Right atrium auricular region (tissue), 2 donors: ENCODE data around the gene CISD1. TPM values are rescaled to one million over a fixed set of nuclear protein-coding genes. Genes with fewer than 3 reads are reported as not detected.

Source experiments
- DNase-seq: peaks from one replicate; pipeline ENCODE4 v3.0.0-alpha.2; 2019; ENCODE audit warnings: low spot score
- H3K27ac ChIP-seq, 2 donors: fragments of 200-600 bp; sonication (generic); 1 replicate in 1 of 2; 2 replicates in 1 of 2; pipeline ENCODE4 v1.5.1; 2016 to 2019
- H3K27me3 ChIP-seq, 2 donors: fragments of 200-600 bp; sonication (generic); one replicate each; pipeline versions ENCODE4 v1.5.1 to v1.6.0; 2017 to 2019
- H3K36me3 ChIP-seq: fragments of 200-600 bp; sonication (generic); one replicate; pipeline ENCODE4 v1.5.1; 2016
- H3K4me1 ChIP-seq, 2 donors: fragments of 200-600 bp; sonication (generic); one replicate each; pipeline versions ENCODE4 v1.5.1 to v1.6.0; 2017 to 2019
- H3K4me3 ChIP-seq, 2 donors: fragments of 200-600 bp; sonication (generic); 1 replicate in 1 of 2; 2 replicates in 1 of 2; pipeline ENCODE4 v1.5.1; 2017 to 2019; ENCODE audit warnings: mild to moderate bottlenecking in 1 of 2, moderate library complexity in 1 of 2
- H3K9me3 ChIP-seq, 2 donors: fragments of 200-600 bp; sonication (generic); one replicate each; pipeline ENCODE4 v1.5.1; 2019
- CTCF ChIP-seq, 2 donors: fragments of 200-600 bp; sonication (generic); IDR thresholded peaks; one replicate each; pipeline ENCODE4 v1.5.1; 2019; ENCODE audit warnings: antibody characterized with exemption in 2 of 2
- total RNA-seq, 2 donors: library from RNA; depleted of rRNA; stranded (reverse); fragments of >200 nt; gene quantifications; one replicate each; pipeline ENCODE4 v1.1.0, GENCODE V29; 2016

The CISD1 gene
- total RNA-seq, 2 donors from 2014 or later: 69.4 to 81.9 TPM

- peak; percentile 87 for DNase-seq
- Histone ChIP-seq H3K36me3 (no peaks in the 10 kb centered on the region), H3K9me3 (no peaks in the 10 kb centered on the region), H3K27me3 (no peaks in the 10 kb centered on the region), H3K4me3 (peak within 1 kb of the TSS; percentile 84 to 86), H3K4me1 (peaks cover 0 to 18% of the 10 kb centered on the region in 2 donors), H3K27ac (peak within 1 kb of the TSS; percentile 90 to 91)
- peak in 1 of 2 donors; percentile 55 for TF ChIP-seq CTCF (IDR thresholded peaks at IDR 0.05)
These were observed 65.9 kb downstream of the CISD1 start, which contains the start of gene UBE2D1 for GRCh38 chr10:58334817-58335305. UBE2D1 (plus strand) TSS chr10:58335006; CDS start chr10:58335202, 196 bp downstream.

GRCh38 chr10:58335306-58336005 lies 66.5 kb downstream of the CISD1 start:
- no peaks in the 10 kb centered on the region for H3K27me3 ChIP-seq
- no peaks in the 10 kb centered on the region for H3K9me3 ChIP-seq
- H3K27ac ChIP-seq: peak overlapping the region; percentile 90 to 91
- H3K4me3 ChIP-seq: peak overlapping the region; percentile 84 to 86
- no peak for DNase-seq
- no peaks in the 10 kb centered on the region for H3K36me3 ChIP-seq
- peaks cover 0 to 22% of the 10 kb centered on the region in 2 donors for H3K4me1 ChIP-seq
- no peak for TF ChIP-seq CTCF (IDR thresholded peaks at IDR 0.05)

GRCh38 chr10:58336242-58336641 lies 67.3 kb downstream of the CISD1 start:
- peak overlapping the region; percentile 84 to 86 for H3K4me3 ChIP-seq
- H3K27ac ChIP-seq: peak overlapping the region; percentile 90 to 91
- H3K4me1 ChIP-seq: peaks cover 0 to 30% of the 10 kb centered on the region in 2 donors
- no peak for TF ChIP-seq CTCF (IDR thresholded peaks at IDR 0.05)
- no peak for DNase-seq
- H3K36me3 ChIP-seq: no peaks in the 10 kb centered on the region
- H3K27me3 ChIP-seq: no peaks in the 10 kb centered on the region
- no peaks in the 10 kb centered on the region for H3K9me3 ChIP-seq

Other genes starting within 250 kb of the CISD1 start
- gene IPMK, start 1.3 kb upstream of the CISD1 start, total RNA-seq: 1 to 10 TPM; 1.8 to 2.5 TPM
- 10 to 100 TPM; 18.0 to 42.8 TPM for gene UBE2D1, start 65.8 kb downstream of the CISD1 start, total RNA-seq
- 10 to 100 TPM; 15.1 to 17.7 TPM for gene TFAM, start 116.2 kb downstream of the CISD1 start, total RNA-seq
- gene BICC1, start 243.7 kb downstream of the CISD1 start, total RNA-seq: 10 to 100 TPM in 1 of 2 donors, 1 to 10 TPM in 1; 8.3 to 15.7 TPM